GM18858 (cell line): ENCODE results near the gene PLA2G4D.

ENCODE experiments used
- ATAC-seq: cut with Tn5 transposase; IDR thresholded peaks from one replicate; pipeline ENCODE4 v1.9.1; 2021; ENCODE audit not compliant: unreplicated experiment

The PLA2G4D gene

DNA sequence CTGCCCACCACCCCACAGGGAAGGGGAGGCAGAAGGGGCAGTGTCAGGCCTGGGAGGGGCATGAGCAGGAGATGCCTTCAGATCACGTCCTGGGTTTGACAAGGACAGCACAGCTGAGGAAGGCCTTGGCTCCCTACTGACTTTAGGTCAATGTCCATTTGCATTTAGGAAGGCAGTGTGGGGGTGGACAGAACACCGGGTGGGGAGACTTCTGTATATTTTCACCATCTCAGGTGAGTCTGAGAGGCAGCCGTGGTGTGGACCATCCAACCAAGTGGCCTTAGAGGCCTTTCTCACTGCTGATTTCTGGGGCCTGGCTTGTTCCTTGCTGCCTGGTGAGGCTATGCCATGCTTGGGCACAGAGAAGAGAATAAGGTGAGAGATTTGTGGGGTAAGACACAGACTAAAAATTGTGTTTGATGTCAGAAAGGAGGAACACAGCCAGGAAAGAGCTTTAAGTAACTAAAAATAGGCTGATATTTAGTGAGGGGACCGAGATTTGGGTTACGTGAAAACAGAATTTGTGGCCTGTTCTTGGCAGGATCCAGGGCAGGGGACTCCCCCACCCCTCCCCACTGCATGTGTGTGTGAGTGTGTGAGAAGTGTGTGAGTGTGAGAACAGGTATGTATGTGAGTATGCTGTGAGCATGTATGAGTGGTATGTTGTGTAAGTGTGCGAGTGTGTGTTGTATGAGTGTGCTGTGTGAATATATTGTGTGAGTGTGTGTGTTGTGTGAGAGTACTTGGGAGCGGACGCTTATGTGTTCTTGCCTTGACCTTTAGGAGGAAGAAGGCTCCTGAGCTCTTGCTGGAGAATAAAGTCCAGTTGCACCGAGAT is 61.8 kb downstream of the PLA2G4D start:
- ATAC-seq = no peak

DNA sequence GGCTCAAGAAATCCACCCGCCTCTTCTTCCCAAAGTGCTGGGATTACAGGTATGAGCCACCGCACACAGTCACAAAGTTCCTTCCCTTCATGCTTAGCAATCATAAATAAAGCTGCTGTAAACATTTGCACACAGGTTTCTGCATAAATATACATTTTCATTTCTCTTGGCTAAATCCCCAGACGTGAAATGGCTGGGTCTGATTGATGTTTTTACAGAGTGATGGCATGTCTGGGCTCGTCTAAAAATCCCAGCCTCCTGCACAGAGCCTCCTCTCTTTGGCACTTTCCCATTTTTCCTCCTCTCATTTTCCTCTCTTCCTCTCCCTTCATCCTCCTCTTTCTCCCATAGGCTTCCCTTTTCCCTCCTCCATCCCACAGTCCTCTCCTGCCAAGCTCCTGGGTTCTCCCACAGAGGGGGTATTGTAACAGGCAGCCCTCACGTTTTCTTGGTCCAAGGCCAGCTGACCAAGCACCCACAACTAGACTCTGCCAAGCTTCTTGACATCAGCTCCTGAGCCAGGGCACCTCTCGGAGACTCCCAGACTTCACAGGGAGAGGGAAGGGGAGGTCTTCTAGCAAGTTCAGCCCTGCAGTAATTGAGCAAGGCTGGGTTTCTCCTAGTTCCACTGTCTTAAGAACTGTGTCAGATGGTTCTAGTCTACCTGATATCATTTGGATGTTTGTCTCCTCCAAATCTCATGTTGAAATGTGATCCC is 63.0 kb downstream of the PLA2G4D start:
- ATAC-seq = no peak

- ATAC-seq = no peak
Observed at GRCh38 chr15:42027521-42027920, 66.8 kb downstream of the PLA2G4D start.

GRCh38 chr15:42024303-42024702 is 70.1 kb downstream of the PLA2G4D start:
- no peak for ATAC-seq

GRCh38 chr15:42021593-42021992 is 72.8 kb downstream of the PLA2G4D start:
- ATAC-seq = no peak

GRCh38 chr15:42020713-42021273 is 73.6 kb downstream of the PLA2G4D start, which contains the start of gene PLA2G4E:
Gene PLA2G4E, minus strand, starts transcription at chr15:42021042. Its CDS starts 12 bp downstream, at chr15:42021030.
- ATAC-seq = no peak

GRCh38 chr15:42018306-42019224 is 75.8 kb downstream of the PLA2G4D start:
- ATAC-seq = no peak
